Liver (tissue), 9 donors: ENCODE results near the gene RICTOR. TPM values are rescaled to one million over a fixed set of nuclear protein-coding genes. Genes with fewer than 3 reads are reported as not detected.

ENCODE experiments used
- DNase-seq: peaks from one replicate; pipeline ENCODE4 v3.0.0-alpha.2; 2017; ENCODE audit warnings: low spot score
- H3K27ac ChIP-seq, 2 donors: one replicate each; pipeline ENCODE4 v1.7.0; 2013; ENCODE audit warnings: inconsistent platforms in 2 of 2, low read length in 2 of 2, control low read depth in 1 of 2, low read depth in 1 of 2, mild to moderate bottlenecking in 1 of 2
- H3K27me3 ChIP-seq, 4 donors: one replicate each; pipeline versions ENCODE4 v1.6.1 to v1.7.0; 2013; ENCODE audit warnings: low read length in 3 of 4, inconsistent platforms in 1 of 4, mild to moderate bottlenecking in 1 of 4, moderate library complexity in 1 of 4; ENCODE audit not compliant: control insufficient read depth in 4 of 4, insufficient read depth in 4 of 4
- H3K36me3 ChIP-seq, 4 donors: one replicate each; pipeline versions ENCODE4 v1.6.1 to v1.7.0; 2013; ENCODE audit warnings: low read length in 3 of 4, mild to moderate bottlenecking in 3 of 4, low read depth in 1 of 4, moderate library complexity in 1 of 4; ENCODE audit not compliant: control insufficient read depth in 4 of 4, insufficient read depth in 3 of 4
- H3K4me1 ChIP-seq, 4 donors: one replicate each; pipeline versions ENCODE4 v1.6.1 to v1.7.0; 2013; ENCODE audit warnings: low read length in 3 of 4, mild to moderate bottlenecking in 3 of 4, moderate library complexity in 1 of 4; ENCODE audit not compliant: control insufficient read depth in 4 of 4, insufficient read depth in 4 of 4
- H3K4me3 ChIP-seq, 3 donors: one replicate each; pipeline versions ENCODE4 v1.6.1 to v1.7.0; 2013; ENCODE audit warnings: low read length in 3 of 3, control low read depth in 1 of 3, low read depth in 1 of 3, mild to moderate bottlenecking in 1 of 3
- H3K9ac ChIP-seq, 2 donors: one replicate each; pipeline ENCODE4 v1.7.0; 2013; ENCODE audit warnings: low read length in 2 of 2, mild to moderate bottlenecking in 2 of 2, moderate library complexity in 2 of 2, control low read depth in 1 of 2, low read depth in 1 of 2
- H3K9me3 ChIP-seq, 4 donors: one replicate each; pipeline versions ENCODE4 v1.6.1 to v1.7.0; 2013; ENCODE audit warnings: low read length in 3 of 4; ENCODE audit not compliant: control insufficient read depth in 4 of 4
- ATF3 ChIP-seq: IDR thresholded peaks from 2 replicates; pipeline ENCODE4 v1.6.1; 2016; ENCODE audit warnings: antibody characterized with exemption
- CTCF ChIP-seq: fragments of 150-350 bp; IDR thresholded peaks from 2 replicates; pipeline ENCODE4 v1.5.1; 2017; ENCODE audit warnings: improper control_type of control experiment, low read depth, low read length; ENCODE audit not compliant: missing input control
- EGR1 ChIP-seq, 2 donors: IDR thresholded peaks; 2 replicates each; pipeline ENCODE4 v1.6.1; 2016 to 2018; ENCODE audit warnings: antibody characterized with exemption in 2 of 2, low read depth in 2 of 2
- FOXA1 ChIP-seq: IDR thresholded peaks from 2 replicates; pipeline ENCODE4 v1.6.1; 2016; ENCODE audit warnings: antibody characterized with exemption
- FOXA2 ChIP-seq: IDR thresholded peaks from 2 replicates; pipeline ENCODE4 v1.6.1; 2016; ENCODE audit warnings: antibody characterized with exemption
- GABPA ChIP-seq, 2 donors: IDR thresholded peaks in 1 of 2; conservative IDR thresholded peaks in 1 of 2; 2 replicates each; pipeline ENCODE4 v1.6.1; 2016; ENCODE audit warnings: antibody characterized with exemption in 2 of 2, mild to moderate bottlenecking in 1 of 2, moderate library complexity in 1 of 2
- HNF4A ChIP-seq, 2 donors: conservative IDR thresholded peaks; 2 replicates each; pipeline ENCODE4 v1.6.1; 2016; ENCODE audit warnings: antibody characterized with exemption in 2 of 2, mild to moderate bottlenecking in 2 of 2
- HNF4G ChIP-seq: IDR thresholded peaks from 2 replicates; pipeline ENCODE4 v1.6.1; 2016; ENCODE audit warnings: antibody characterized with exemption
- JUND ChIP-seq, 2 donors: IDR thresholded peaks; 2 replicates each; pipeline ENCODE4 v1.6.1; 2016; ENCODE audit warnings: antibody characterized with exemption in 2 of 2
- NR2F2 ChIP-seq: IDR thresholded peaks from 2 replicates; pipeline ENCODE4 v1.6.1; 2016; ENCODE audit warnings: antibody characterized with exemption
- REST ChIP-seq: IDR thresholded peaks from 2 replicates; pipeline ENCODE4 v1.6.1; 2016; ENCODE audit warnings: antibody characterized with exemption, mild to moderate bottlenecking
- RXRA ChIP-seq, 2 donors: IDR thresholded peaks; 2 replicates each; pipeline ENCODE4 v1.6.1; 2017 to 2018; ENCODE audit warnings: antibody characterized with exemption in 2 of 2, mild to moderate bottlenecking in 1 of 2
- TAF1 ChIP-seq: conservative IDR thresholded peaks from 2 replicates; pipeline ENCODE4 v1.6.1; 2016; ENCODE audit warnings: antibody characterized with exemption, mild to moderate bottlenecking
- YY1 ChIP-seq: IDR thresholded peaks from 2 replicates; pipeline ENCODE4 v1.6.1; 2016; ENCODE audit warnings: antibody characterized with exemption, mild to moderate bottlenecking
- ZBTB33 ChIP-seq: IDR thresholded peaks from 2 replicates; pipeline ENCODE4 v1.6.1; 2016; ENCODE audit warnings: antibody characterized with exemption
- WGBS: extraction: QIAGEN DNeasy Blood & Tissue Kit; methylation state at CpG from one replicate; pipeline ENCODE4 v1.1.7; 2013; 5-methylcytosine and 5-hydroxymethylcytosine counted together
- polyA plus RNA-seq, 2 donors: library from polyadenylated mRNA; stranded (reverse) in 1 of 2; unstranded in 1 of 2; fragments of 200-250 nt in 1 of 2; fragments of >200 nt in 1 of 2; fragmentation: Nextera tagmentation in 1 of 2; extraction: Ambion mirVana in 1 of 2; gene quantifications; one replicate each; pipeline versions ENCODE4 v1.2.1 to v1.2.3, GENCODE V29; 2013 to 2015
- total RNA-seq, 2 donors: library from RNA; depleted of rRNA; stranded (reverse); fragments of >200 nt; gene quantifications; one replicate each; pipeline ENCODE4 v1.2.3, GENCODE V29; 2014
- donor health status: healthy.
- donor health status: healthy.
- donor health status: healthy.
- donor health status: healthy.
- donor health status: healthy.

RICTOR gene
- total and polyA plus RNA-seq, 4 donors, result 2.1 to 24.0 (median 15.0) TPM

GRCh38 chr5:39076101-39076756 lies 2.0 kb upstream of the RICTOR start:
- Histone ChIP-seq H3K4me3 (no peak overlapping the region), H3K4me1 (peaks cover 0 to 20% (median 8%) of the 10 kb centered on the region in 4 donors)

More at GRCh38 chr5:39076101-39076756, 2.0 kb upstream of the RICTOR start:
- H3K27ac ChIP-seq, result no peak overlapping the region
- H3K27me3 ChIP-seq, result no peaks in the 10 kb centered on the region
- DNase-seq, result no peak
- 88% methylated on average over 6 of the region's 6 CpGs for WGBS
- no peaks in the 10 kb centered on the region for H3K9me3 ChIP-seq
- no peaks in the 10 kb centered on the region for H3K36me3 ChIP-seq
- TF ChIP-seq EGR1 (IDR thresholded peaks at IDR 0.05; ENCODE audit: low read depth in 2 of 2), result no peak
- TF ChIP-seq TAF1, result no peak
- TF ChIP-seq FOXA1, result no peak
- no peak for TF ChIP-seq YY1
- TF ChIP-seq REST, result no peak
- TF ChIP-seq ZBTB33, result no peak
- no peak for TF ChIP-seq RXRA (IDR thresholded peaks at IDR 0.05)
- no peak for TF ChIP-seq CTCF
- TF ChIP-seq NR2F2, result no peak
- TF ChIP-seq JUND (IDR thresholded peaks at IDR 0.05), result no peak
- no peak for TF ChIP-seq HNF4A (conservative IDR thresholded peaks at IDR 0.05)
- TF ChIP-seq HNF4G, result no peak
- TF ChIP-seq FOXA2, result no peak
- TF ChIP-seq ATF3, result no peak
- no peak for TF ChIP-seq GABPA (IDR thresholded peaks at IDR 0.05 in 1 of 2, conservative IDR thresholded peaks at IDR 0.05 in 1 of 2)
- H3K9ac ChIP-seq, result peak overlapping the region in 1 of 2 donors; percentile 38
